Effector memory CD4-positive, alpha-beta T cell (primary cell): ENCODE measurements around the gene EIF1B.

Source experiments
- DNase-seq, 3 donors: peaks; one replicate each; pipeline ENCODE4 v3.0.0-alpha.2; 2020
- H3K27ac ChIP-seq: 2 replicates; pipeline ENCODE4 v1.7.0; 2013; ENCODE audit warnings: mild to moderate bottlenecking, low read length, moderate library complexity; ENCODE audit not compliant: insufficient read depth, poor library complexity, severe bottlenecking
- H3K27me3 ChIP-seq: replicated peaks from 2 replicates; pipeline ENCODE4 v1.7.0; 2013; ENCODE audit warnings: mild to moderate bottlenecking, low read length; ENCODE audit not compliant: insufficient read depth, control insufficient read depth, poor library complexity, severe bottlenecking
- H3K36me3 ChIP-seq: 2 replicates; pipeline ENCODE4 v1.7.0; 2013; ENCODE audit warnings: mild to moderate bottlenecking, low read length, moderate library complexity; ENCODE audit not compliant: control insufficient read depth, insufficient read depth
- H3K4me1 ChIP-seq: 2 replicates; pipeline ENCODE4 v1.7.0; 2013; ENCODE audit warnings: low read length, mild to moderate bottlenecking; ENCODE audit not compliant: control insufficient read depth, insufficient read depth, poor library complexity, severe bottlenecking
- H3K4me3 ChIP-seq: 2 replicates; pipeline ENCODE4 v1.7.0; 2013; ENCODE audit warnings: low read length, low read depth, mild to moderate bottlenecking; ENCODE audit not compliant: insufficient read depth, poor library complexity, severe bottlenecking
- H3K9me3 ChIP-seq: 2 replicates; pipeline ENCODE4 v1.7.0; 2013; ENCODE audit warnings: mild to moderate bottlenecking, low read length, moderate library complexity; ENCODE audit not compliant: control insufficient read depth

EIF1B gene

GRCh38 chr3:40307176-40307575, 2.3 kb upstream of the EIF1B start:
- peaks cover 11% of the 10 kb centered on the region for H3K4me1 ChIP-seq
- no peak overlapping the region for H3K4me3 ChIP-seq
- no peaks in the 10 kb centered on the region for H3K9me3 ChIP-seq
- peaks cover 8% of the 10 kb centered on the region for H3K36me3 ChIP-seq
- DNase-seq, result no peak
- no peaks in the 10 kb centered on the region for H3K27me3 ChIP-seq
- no peak overlapping the region for H3K27ac ChIP-seq

- H3K9me3 ChIP-seq, result no peaks in the 10 kb centered on the region
- peak overlapping the region; percentile 97 for H3K27ac ChIP-seq
- peaks cover 22% of the 10 kb centered on the region for H3K36me3 ChIP-seq
- H3K4me1 ChIP-seq, result peaks cover 11% of the 10 kb centered on the region
- H3K4me3 ChIP-seq, result peak overlapping the region; percentile 100
- no peaks in the 10 kb centered on the region for H3K27me3 ChIP-seq
- DNase-seq, result no peak
Measured at GRCh38 chr3:40308725-40309417, 636 bp upstream of the EIF1B start.

DNA sequence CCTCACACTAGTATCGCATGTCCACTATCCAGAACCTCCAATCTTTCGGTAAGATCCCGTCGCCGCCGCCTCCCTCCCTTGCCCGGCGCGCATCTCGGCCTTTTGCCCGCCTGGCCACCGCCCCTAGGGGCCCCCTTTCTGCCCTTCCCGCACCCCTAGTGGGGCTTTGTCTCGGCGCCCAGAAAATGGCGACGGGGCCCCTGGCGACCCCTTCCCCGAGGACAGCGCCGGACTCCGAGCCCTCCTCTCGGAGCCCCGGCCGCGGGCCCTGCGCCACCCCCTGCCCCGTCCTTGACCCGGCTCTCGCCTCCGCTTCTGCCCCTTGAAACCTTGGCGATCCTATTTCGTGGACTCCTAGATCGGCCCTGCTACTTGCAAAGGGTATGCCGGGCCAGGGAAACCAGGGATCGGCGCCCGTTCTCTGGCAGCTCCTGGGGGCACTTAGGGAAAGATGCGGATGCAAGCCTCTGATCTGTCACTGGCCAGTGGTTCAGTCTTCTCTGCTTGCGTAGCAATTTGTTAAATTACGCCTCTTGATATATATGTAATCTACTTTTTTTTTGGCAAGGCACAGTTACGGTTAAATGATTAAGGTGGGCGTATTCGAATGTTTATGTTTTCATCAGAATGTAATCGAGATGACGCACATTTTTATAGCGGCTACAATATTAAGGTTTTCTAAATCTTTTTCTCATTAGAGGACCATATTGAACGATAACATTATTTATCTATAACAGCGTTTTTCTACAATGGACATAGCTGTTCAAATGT, 603 bp downstream of the EIF1B start:
- H3K4me3 ChIP-seq, result peak overlapping the region; percentile 100
- H3K27me3 ChIP-seq, result no peaks in the 10 kb centered on the region
- H3K4me1 ChIP-seq, result peaks cover 11% of the 10 kb centered on the region
- H3K36me3 ChIP-seq, result peaks cover 30% of the 10 kb centered on the region
- H3K9me3 ChIP-seq, result no peaks in the 10 kb centered on the region
- peak overlapping the region; percentile 97 for H3K27ac ChIP-seq
- DNase-seq, result peak in 1 of 3 donors; percentile 8

DNA sequence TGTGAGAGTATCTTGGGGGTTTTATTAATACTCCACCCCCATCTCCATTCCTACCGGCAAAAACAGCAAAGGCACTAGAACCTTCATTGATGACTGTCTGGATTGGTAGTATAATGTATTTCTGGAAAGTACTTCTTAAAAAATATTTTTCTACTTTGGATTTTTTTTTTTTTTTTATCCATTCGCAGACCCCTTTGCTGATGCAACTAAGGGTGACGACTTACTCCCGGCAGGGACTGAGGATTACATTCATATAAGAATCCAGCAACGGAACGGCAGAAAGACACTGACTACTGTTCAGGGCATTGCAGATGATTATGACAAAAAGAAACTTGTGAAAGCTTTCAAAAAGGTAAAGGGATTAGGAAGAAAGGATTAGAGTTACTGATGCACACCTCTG, 1.2 kb downstream of the EIF1B start:
- Histone ChIP-seq H3K27ac (peak overlapping the region; percentile 97), H3K27me3 (no peaks in the 10 kb centered on the region), H3K36me3 (peaks cover 30% of the 10 kb centered on the region), H3K9me3 (no peaks in the 10 kb centered on the region), H3K4me3 (peak overlapping the region; percentile 100), H3K4me1 (peaks cover 11% of the 10 kb centered on the region)
- DNase-seq, result no peak

- no peaks in the 10 kb centered on the region for H3K9me3 ChIP-seq
- H3K4me3 ChIP-seq, result no peak overlapping the region
- H3K27me3 ChIP-seq, result no peaks in the 10 kb centered on the region
- peaks cover 11% of the 10 kb centered on the region for H3K4me1 ChIP-seq
- no peak overlapping the region for H3K27ac ChIP-seq
- DNase-seq, result no peak
- H3K36me3 ChIP-seq, result peaks cover 30% of the 10 kb centered on the region
Measured at GRCh38 chr3:40312661-40313226, 3.2 kb downstream of the EIF1B start.

GRCh38 chr3:40313975-40314860, 4.7 kb downstream of the EIF1B start:
- no peaks in the 10 kb centered on the region for H3K9me3 ChIP-seq
- DNase-seq, result no peak
- no peaks in the 10 kb centered on the region for H3K27me3 ChIP-seq
- no peak overlapping the region for H3K4me3 ChIP-seq
- H3K4me1 ChIP-seq, result peaks cover 6% of the 10 kb centered on the region
- H3K27ac ChIP-seq, result no peak overlapping the region
- peaks cover 30% of the 10 kb centered on the region for H3K36me3 ChIP-seq

DNA sequence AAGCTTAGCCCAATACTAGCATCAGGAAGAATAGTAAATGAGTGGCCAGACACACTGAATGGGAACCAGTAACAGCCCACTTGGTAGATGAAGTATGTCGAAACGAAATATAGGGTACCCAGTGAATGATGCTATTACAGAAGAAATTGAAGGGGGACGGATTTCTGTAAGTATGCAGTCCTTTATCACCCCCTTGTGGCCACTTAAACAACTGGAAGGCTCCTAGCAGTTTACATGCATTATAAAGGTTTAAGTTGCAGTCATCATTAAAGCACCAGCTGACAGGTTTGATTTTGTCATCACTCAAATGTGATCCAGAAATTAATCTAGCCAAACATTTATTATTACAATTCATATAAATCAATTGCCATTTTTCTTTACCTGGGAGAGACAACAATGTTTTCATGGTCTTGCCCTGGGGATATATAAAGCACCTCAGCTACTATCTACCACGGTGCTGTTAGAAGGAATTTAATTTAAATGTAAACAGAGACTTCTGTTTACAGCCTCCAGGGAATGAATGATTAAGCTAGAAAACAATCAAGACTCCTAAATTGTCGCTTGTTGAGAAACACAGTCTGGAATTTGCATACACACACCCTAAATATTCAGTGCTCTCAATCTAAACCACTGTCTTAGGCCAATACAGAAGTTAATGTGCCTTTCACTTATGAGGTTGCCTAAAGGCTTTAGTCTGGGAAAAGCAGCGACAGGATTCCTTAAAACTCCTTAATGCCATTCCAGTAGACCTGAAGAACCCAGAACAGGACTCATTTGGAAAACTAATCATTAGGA, 7.8 kb downstream of the EIF1B start:
- no peaks in the 10 kb centered on the region for H3K4me1 ChIP-seq
- no peak overlapping the region for H3K4me3 ChIP-seq
- no peak overlapping the region for H3K27ac ChIP-seq
- no peaks in the 10 kb centered on the region for H3K27me3 ChIP-seq
- H3K36me3 ChIP-seq, result peaks cover 21% of the 10 kb centered on the region
- no peaks in the 10 kb centered on the region for H3K9me3 ChIP-seq
- peak in 1 of 3 donors; percentile 33 for DNase-seq

GRCh38 chr3:40321818-40322217, 12.3 kb downstream of the EIF1B start:
- no peak for DNase-seq
- H3K4me3 ChIP-seq, result no peak overlapping the region

GRCh38 chr3:40323946-40324345, 14.4 kb downstream of the EIF1B start:
- Histone ChIP-seq H3K27ac (no peak overlapping the region), H3K9me3 (no peaks in the 10 kb centered on the region), H3K4me1 (no peaks in the 10 kb centered on the region), H3K4me3 (no peak overlapping the region), H3K27me3 (no peaks in the 10 kb centered on the region), H3K36me3 (no peaks in the 10 kb centered on the region)
- no peak for DNase-seq

More at GRCh38 chr3:40321818-40322217, 12.3 kb downstream of the EIF1B start:
- no peak overlapping the region for H3K27ac ChIP-seq
- H3K9me3 ChIP-seq, result no peaks in the 10 kb centered on the region
- H3K4me1 ChIP-seq, result no peaks in the 10 kb centered on the region
- no peaks in the 10 kb centered on the region for H3K27me3 ChIP-seq
- H3K36me3 ChIP-seq, result no peaks in the 10 kb centered on the region
